Measurements from ENCODE around the gene CAMK2N1.
A peak's percentile ranks its signal among the peaks of the same experiment; 100 is the strongest.
"Not testable (repeated sequence)": the region's sequence is repeated elsewhere in the genome, so short reads cannot be mapped to it uniquely, and the experiment has no call there.

Gene CAMK2N1
- 0.18 to 5.5 (median 1.3) reads per million in 9 experiments for total RNA-seq

DNA sequence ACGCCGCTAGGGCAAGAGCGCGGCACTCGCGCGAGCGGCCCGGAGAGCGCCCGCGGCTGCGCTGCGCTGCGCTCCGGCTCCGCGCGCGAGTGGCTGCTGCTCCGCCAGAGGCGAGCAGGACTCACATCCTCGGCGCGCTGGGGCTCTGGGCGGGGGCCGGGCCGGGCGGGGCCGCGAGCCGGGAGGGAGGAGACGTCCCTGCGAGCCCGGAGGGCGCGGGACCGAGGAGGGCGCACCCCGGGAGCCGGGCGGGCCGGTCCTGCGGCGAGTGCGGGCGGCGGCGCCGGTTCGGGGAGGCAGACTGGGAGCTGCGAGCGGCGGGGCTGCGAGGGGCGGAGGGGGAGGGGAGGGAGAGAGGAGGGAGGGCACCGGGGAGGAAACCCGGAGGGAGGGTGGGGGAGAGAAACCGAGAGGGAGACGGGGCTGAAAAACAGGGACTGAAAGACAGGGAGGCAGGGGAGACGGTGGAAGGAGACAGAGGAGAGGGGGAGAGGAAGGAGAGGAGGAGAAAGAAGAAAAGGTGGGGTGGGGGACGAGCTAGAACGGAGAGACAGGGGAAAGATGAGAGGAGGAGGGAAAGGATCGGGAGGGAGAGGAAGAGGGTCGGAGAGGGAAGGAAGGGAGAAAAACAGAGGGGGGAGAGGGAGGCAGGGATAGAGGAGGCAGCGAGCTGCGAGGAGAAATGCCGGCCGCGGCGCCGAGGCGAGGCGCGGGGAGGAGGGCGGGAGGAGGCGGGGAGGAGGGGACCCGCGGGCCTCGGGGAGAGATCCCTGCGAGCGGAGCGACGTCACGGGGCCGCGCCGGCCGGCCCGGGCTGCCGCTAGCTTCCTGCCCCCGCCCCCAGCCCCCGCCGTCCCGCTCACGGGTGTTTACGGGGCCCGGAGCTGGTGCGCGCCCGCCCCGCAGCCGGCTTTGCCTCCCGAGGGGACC, at the start of gene CAMK2N1:
CAMK2N1 (minus strand) TSS at position 684 of the 930 bp plus-strand sequence. CDS start 831 bp downstream, outside the sequence.
- H3K4me3 Mint-ChIP-seq: peak within 1 kb of the TSS; percentile 95 to 98
- peaks cover 25 to 46% of the 10 kb centered on the region in 2 donors for H3K27me3 Mint-ChIP-seq
- no peaks in the 10 kb centered on the region for H3K9me3 Mint-ChIP-seq
- ATAC-seq (replicated peaks) (peak; percentile 78), DNase-seq (peak; percentile 42 to 54 (median 45))
- H3K4me1 Mint-ChIP-seq (ENCODE audit: low read depth in 2 of 2): peaks cover 23 to 28% of the 10 kb centered on the region in 2 donors
- peaks cover 17% of the 10 kb centered on the region for H3K36me3 Mint-ChIP-seq (ENCODE audit: insufficient read depth)
- H3K27ac Mint-ChIP-seq: peak within 1 kb of the TSS; percentile 89 to 91

DNA sequence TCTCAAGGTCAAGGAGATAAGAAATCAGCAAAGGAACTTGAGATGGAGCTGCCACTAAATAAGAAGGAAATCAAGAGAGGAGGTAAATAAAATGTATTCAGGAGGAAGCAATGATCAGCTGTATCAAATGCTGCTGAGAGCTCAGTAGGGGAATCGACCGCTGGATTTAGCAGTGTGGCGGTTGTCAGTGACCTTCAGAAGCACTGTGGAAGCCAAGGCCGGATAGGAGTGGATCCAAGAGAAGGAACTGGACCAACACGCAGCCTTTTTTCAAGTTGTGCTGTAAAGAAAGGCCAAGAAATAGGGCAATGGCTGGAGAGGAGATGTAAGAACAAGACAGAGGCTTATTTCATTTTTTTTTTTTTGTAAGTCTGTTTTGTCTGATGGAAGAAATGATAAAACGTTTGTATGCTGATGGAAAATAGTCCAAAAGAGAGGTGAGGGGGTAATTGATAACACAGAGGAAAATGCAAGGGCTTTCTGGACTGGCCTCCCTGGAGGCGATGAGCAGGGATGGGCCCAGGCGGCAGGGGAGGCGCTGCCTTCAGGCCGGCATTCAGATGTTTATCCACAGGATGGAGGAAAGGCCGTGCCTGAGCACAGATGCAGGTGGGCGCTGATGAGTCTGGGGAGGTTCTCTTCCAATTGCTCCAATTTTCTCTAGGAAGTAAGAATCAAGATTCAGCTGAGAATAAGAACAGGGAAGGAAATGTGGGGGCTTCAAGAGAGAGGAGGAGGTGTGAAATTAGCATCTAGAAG, 48.8 kb upstream of the CAMK2N1 start:
- ATAC-seq (replicated peaks): no peak
- Mint-ChIP-seq H3K27me3 (peaks cover 61 to 77% of the 10 kb centered on the region in 2 donors), H3K27ac (no peak overlapping the region), H3K4me1 (ENCODE audit: low read depth in 2 of 2) (no peaks in the 10 kb centered on the region), H3K9me3 (no peaks in the 10 kb centered on the region), H3K36me3 (ENCODE audit: insufficient read depth) (no peaks in the 10 kb centered on the region), H3K4me3 (no peak overlapping the region)
- no peak for DNase-seq

DNA sequence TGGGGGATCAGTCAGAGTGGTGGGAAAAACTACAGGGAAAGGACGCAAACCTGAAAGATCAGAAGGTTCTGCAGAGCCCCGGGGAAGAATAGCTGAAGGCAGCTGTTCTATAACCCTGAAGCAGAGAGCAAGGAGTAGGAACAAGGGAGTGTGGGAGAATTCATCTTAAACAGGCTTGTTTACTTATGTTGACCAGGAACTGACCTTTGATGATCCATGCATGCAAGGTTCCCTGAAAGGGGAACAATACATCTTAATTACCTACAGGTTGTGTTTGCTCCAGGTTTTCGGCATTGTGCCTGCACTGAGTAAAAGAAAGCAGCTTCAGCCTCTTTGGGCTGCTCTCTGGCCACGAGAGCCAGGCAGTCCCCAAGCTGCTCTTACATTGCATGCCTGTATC, 47.6 kb upstream of the CAMK2N1 start:
- Mint-ChIP-seq H3K27me3 (peaks cover 69 to 80% of the 10 kb centered on the region in 2 donors), H3K9me3 (no peaks in the 10 kb centered on the region)

DNA sequence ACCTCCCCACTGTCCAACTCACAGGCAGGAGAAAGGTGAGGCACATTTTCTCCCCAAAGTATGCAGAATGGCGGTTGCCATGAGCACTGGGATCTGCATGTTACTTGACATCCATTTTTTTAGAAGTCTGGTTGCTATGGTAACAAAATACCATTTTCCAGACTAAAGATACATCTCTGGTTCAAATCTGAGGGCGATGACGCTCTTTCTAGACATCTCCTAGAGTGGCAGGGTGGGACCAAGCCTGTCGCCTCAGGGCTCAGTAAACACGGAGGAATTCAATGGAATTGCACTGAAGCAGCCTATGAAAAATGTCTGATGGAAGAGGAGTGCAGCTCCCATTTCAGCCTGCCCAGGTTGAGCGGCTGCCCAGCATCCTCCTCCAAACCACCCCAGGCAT, 44.9 kb upstream of the CAMK2N1 start:
- no peak overlapping the region for H3K4me3 Mint-ChIP-seq
- no peak for DNase-seq
- H3K4me1 Mint-ChIP-seq (ENCODE audit: low read depth in 2 of 2): no peaks in the 10 kb centered on the region
- peaks cover 81 to 88% of the 10 kb centered on the region in 2 donors for H3K27me3 Mint-ChIP-seq
- ATAC-seq (replicated peaks): no peak
- no peak overlapping the region for H3K27ac Mint-ChIP-seq
- no peaks in the 10 kb centered on the region for H3K9me3 Mint-ChIP-seq
- H3K36me3 Mint-ChIP-seq (ENCODE audit: insufficient read depth): no peaks in the 10 kb centered on the region

More for the DNA sequence above, 47.6 kb upstream of the CAMK2N1 start:
- Mint-ChIP-seq H3K27ac (no peak overlapping the region), H3K4me3 (no peak overlapping the region), H3K36me3 (ENCODE audit: insufficient read depth) (no peaks in the 10 kb centered on the region), H3K4me1 (ENCODE audit: low read depth in 2 of 2) (no peaks in the 10 kb centered on the region)
- DNase-seq (no peak), ATAC-seq (replicated peaks) (no peak)

DNA sequence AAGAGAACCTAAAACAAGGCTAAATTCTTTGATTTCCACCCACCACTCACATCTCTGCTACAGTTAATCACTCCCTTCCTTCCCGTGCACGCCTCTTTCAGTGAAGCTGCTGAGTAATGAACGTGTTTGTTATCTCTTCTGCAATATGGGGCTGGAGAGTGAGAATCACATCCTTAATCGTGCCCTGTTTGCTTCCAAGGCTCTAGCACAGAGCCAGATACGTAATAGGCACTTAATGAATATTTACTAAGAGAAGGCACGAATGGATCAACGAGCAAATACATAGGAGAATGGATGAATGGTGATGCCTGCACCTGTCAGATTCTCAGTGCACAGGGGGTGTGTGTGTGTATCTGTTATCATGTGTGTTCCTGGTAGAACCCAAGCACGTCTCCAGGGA, 44.3 kb upstream of the CAMK2N1 start:
- ATAC-seq (replicated peaks) (no peak), DNase-seq (no peak)
- Mint-ChIP-seq H3K9me3 (no peaks in the 10 kb centered on the region), H3K4me1 (ENCODE audit: low read depth in 2 of 2) (no peaks in the 10 kb centered on the region), H3K27ac (no peak overlapping the region), H3K4me3 (no peak overlapping the region), H3K36me3 (ENCODE audit: insufficient read depth) (no peaks in the 10 kb centered on the region), H3K27me3 (peaks cover 75 to 84% of the 10 kb centered on the region in 2 donors)

DNA sequence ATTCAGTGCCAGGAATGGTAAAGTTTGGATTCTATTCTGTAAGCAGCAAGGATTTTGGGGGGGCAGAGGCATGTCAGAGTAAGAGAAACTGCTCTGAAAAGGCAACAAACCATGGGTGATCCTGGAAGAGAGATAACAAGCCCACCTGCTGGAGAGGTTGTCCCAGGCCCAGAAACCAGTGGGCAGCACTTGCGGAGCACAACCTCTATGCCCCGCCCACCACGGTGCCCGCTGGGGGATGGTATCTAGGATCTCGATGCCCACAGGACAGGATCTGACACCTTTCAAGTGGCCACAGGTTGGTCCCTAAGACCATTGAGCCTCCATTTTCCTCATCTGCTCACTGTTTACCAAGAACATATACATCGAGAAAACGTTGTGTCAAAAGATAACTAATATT, 42.2 kb upstream of the CAMK2N1 start:
- no peak for ATAC-seq (replicated peaks)

DNA sequence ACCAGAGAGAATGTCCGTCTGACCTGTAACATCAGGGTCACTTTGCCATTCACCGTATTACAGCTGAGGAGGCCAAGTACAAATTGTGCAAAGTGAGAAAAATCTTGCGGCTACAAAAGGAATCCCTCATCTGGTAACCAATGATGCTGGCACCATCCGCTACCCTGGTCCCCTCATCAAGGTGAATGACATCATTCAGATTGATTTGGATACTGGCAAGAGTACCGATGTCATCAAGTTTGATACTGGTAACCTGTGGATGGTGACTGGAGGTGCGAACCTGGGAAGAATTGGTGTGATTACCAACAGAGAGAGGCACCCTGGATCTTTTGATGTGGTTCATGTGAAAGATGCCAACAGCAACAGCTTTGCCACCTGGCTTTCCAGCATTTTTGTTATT, 40.3 kb upstream of the CAMK2N1 start:
- H3K9me3 Mint-ChIP-seq: no peaks in the 10 kb centered on the region
- peaks cover 54 to 78% of the 10 kb centered on the region in 2 donors for H3K27me3 Mint-ChIP-seq
- peaks cover 0 to 4% of the 10 kb centered on the region in 2 donors for H3K4me1 Mint-ChIP-seq (ENCODE audit: low read depth in 2 of 2)
- no peaks in the 10 kb centered on the region for H3K36me3 Mint-ChIP-seq (ENCODE audit: insufficient read depth)
- no peak overlapping the region for H3K4me3 Mint-ChIP-seq
- DNase-seq: no peak
- no peak for ATAC-seq (replicated peaks)
- H3K27ac Mint-ChIP-seq: no peak overlapping the region

More for the DNA sequence above, 42.2 kb upstream of the CAMK2N1 start:
- H3K36me3 Mint-ChIP-seq (ENCODE audit: insufficient read depth): no peaks in the 10 kb centered on the region
- no peaks in the 10 kb centered on the region for H3K9me3 Mint-ChIP-seq
- H3K4me1 Mint-ChIP-seq (ENCODE audit: low read depth in 2 of 2): no peaks in the 10 kb centered on the region
- H3K27ac Mint-ChIP-seq: no peak overlapping the region
- no peak for DNase-seq
- peaks cover 66 to 82% of the 10 kb centered on the region in 2 donors for H3K27me3 Mint-ChIP-seq
- no peak overlapping the region for H3K4me3 Mint-ChIP-seq

DNA sequence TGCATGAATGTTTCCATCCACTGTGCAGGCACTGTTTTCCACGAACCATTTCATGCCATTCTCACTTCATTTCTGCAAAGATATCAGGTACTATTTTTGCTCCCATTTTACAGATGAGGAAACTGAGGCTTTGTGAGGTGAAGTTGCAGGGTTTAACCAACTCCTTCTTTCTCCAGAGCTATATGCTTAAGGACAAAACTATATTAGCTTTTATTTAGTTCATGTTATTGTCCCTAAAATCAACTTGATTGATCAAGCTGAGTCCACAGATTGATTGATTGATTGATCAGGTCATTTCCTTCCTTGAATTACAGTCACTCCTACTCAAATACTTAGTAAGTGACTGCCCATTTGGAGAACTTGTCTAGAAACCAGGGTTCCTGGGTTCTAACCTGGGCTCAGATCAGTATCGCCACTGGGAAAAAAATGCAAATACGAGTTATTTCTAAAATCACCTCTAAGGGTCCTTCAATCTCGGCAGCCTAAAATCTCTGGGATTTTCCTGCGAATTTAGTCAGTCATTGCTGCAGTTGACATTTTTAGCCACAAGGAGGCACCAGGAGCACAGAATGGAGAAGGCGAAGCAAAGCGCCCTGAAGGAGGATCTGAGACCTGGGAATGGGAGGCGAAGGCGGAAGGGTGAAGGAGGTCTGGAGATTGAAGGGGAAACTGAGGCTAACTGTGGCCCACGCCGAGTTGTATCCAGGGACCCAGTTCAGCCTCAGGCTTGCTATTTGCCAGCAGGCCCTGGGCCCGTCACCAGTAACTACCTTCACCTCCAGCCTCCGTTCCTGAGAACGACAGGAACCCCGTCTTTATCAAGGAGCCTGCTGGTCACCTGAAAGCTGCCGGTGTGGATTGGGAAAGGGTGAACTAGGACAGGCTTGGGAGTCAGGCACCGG, 36.2 kb upstream of the CAMK2N1 start:
- peaks cover 0 to 4% of the 10 kb centered on the region in 2 donors for H3K4me1 Mint-ChIP-seq (ENCODE audit: low read depth in 2 of 2)
- peak; percentile 62 to 74 (median 66) for DNase-seq
- peaks cover 23 to 55% of the 10 kb centered on the region in 2 donors for H3K27me3 Mint-ChIP-seq
- peak; percentile 48 for ATAC-seq (replicated peaks)
- H3K4me3 Mint-ChIP-seq: no peak overlapping the region
- no peak overlapping the region for H3K27ac Mint-ChIP-seq
- no peaks in the 10 kb centered on the region for H3K36me3 Mint-ChIP-seq (ENCODE audit: insufficient read depth)
- H3K9me3 Mint-ChIP-seq: no peaks in the 10 kb centered on the region

DNA sequence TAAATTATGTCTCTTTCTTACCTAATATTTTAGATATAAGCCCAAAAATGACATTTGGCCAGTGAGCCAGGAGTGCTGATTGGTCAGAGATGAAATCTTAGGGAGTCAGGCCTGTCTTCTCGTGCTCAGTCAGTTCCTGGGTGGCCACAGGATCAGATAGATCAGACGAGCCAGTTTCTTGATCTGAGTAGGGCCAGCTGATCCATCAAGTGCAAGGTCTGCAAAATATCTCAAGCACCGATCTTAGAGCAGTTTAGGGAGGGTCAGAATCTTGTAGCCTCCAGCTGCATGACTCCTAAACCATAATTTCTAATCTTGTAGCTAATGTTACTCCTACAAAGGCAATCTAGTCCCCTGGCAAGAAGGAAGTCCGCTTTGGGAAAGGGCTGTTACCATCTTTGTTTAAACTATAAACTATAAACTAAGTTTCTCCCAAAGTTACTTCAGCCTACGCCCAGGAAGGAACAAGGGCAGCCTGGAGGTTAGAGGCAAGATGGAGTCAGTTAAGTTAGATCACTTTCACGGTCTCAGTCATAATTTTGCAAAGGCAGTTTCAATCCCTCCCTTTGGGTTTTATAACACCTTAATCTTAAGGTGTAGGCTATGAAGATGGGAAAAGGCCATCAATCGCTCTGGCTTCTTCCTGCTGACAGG, 33.7 kb upstream of the CAMK2N1 start:
- DNase-seq; H3K4me3 Mint-ChIP-seq; H3K9me3 Mint-ChIP-seq; H3K36me3 Mint-ChIP-seq (ENCODE audit: insufficient read depth); ATAC-seq (replicated peaks); H3K4me1 Mint-ChIP-seq (ENCODE audit: low read depth in 2 of 2); H3K27ac Mint-ChIP-seq: not testable (repeated sequence)
- peaks cover 18 to 44% of the 10 kb centered on the region in 2 donors for H3K27me3 Mint-ChIP-seq

DNA sequence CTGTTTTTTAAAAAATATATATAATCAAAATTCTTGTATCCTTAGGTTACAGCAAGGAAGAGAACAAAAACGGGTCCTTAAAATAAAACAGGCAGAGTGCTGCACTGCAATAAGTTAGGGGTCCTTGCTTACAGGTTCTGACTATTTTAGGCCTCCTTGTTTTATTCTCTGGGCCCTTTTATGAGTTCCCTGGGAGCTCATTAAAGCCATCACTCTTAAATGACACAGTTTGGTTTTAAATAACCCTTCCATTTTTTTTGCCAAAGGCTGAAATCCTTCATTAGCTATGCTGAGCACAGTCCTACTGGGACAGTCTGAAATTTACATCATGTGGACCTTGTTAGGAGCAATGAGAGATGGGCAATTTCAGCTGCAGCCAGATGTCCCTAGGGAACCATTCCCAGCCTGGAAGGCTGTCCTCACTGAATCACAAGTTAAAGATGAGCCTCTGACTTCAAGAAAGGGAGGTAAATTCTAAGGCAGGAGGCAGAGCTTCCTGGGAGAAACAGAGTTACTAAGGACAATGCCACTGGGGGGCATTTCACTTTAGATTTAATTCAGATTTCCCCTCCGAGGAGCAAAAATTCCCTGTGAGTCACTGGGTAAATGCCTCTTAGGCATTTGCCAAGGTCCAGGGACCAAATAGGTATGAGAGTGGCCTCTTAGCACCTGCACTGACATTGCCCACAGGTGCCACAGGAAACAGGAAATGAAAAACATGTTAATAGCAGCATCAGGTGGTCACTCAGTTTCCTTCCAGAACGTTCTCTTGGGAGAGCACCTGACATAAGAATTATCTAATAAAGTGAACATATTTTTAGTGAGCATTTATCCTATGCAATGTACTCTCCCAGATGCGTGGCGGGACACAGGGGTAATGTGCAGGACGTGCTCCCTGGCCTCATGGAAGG, 25.8 kb upstream of the CAMK2N1 start:
- Mint-ChIP-seq H3K9me3 (no peaks in the 10 kb centered on the region), H3K27ac (no peak overlapping the region), H3K4me3 (no peak overlapping the region), H3K36me3 (ENCODE audit: insufficient read depth) (peaks cover 8% of the 10 kb centered on the region), H3K27me3 (peaks cover 6 to 21% of the 10 kb centered on the region in 2 donors), H3K4me1 (ENCODE audit: low read depth in 2 of 2) (peaks cover 6 to 9% of the 10 kb centered on the region in 2 donors)
- DNase-seq: no peak
- no peak for ATAC-seq (replicated peaks)

DNA sequence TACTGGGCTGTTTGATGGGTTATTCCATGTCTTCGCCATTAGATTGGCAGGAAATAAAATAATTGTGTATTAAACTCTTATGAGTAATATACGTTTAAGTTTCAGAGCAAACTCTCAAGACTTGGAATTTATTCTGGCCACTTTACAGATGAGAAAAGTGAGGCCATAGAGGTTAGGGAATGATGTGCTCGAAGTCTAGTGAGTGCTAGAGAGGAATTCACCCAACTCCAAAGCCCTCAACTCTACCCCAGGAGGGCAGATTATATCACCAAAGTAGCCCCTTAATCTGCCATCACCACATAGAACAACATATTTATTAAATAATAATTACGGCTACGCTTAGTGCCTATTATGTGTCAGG, 22.4 kb upstream of the CAMK2N1 start:
- Mint-ChIP-seq H3K9me3 (no peaks in the 10 kb centered on the region), H3K27me3 (peaks cover 0 to 10% of the 10 kb centered on the region in 2 donors), H3K4me3 (peak overlapping the region; percentile 83 to 86), H3K27ac (peak overlapping the region; percentile 95 to 97), H3K4me1 (ENCODE audit: low read depth in 2 of 2) (peaks cover 16 to 28% of the 10 kb centered on the region in 2 donors), H3K36me3 (ENCODE audit: insufficient read depth) (peaks cover 19% of the 10 kb centered on the region)
- DNase-seq: no peak
- ATAC-seq (replicated peaks): no peak
